ENCODE measurements around the gene GFOD2. TPM values are rescaled to one million over a fixed set of nuclear protein-coding genes. Genes with fewer than 3 reads are reported as not detected.
"Not testable (repeated sequence)": the region's sequence is repeated elsewhere in the genome, so short reads cannot be mapped to it uniquely, and the experiment has no call there.

GFOD2 gene
- total RNA-seq, 6 experiments from 2014 or later = 14.4 to 19.4 (median 16.9) TPM

- no peak for TF ChIP-seq CTCF (IDR thresholded peaks at IDR 0.05)
- no peak overlapping the region for H3K4me3 Mint-ChIP-seq
- no peak for DNase-seq
These were observed 38.9 kb upstream of the GFOD2 start for GRCh38 chr16:67758006-67758405.

GRCh38 chr16:67752641-67753040 lies 33.5 kb upstream of the GFOD2 start:
- Mint-ChIP-seq H3K4me1 (ENCODE audit: low read depth) (no peaks in the 10 kb centered on the region), H3K9me3 (no peaks in the 10 kb centered on the region), H3K27me3 (ENCODE audit: insufficient read depth) (peaks cover 2% of the 10 kb centered on the region; the same call in 1 of the 2 replicates), H3K36me3 (ENCODE audit: low read depth) (no peaks in the 10 kb centered on the region), H3K4me3 (no peak overlapping the region), H3K27ac (no peak overlapping the region)
- no peak for TF ChIP-seq CTCF (IDR thresholded peaks at IDR 0.05)
- DNase-seq = no peak

More at GRCh38 chr16:67758006-67758405, 38.9 kb upstream of the GFOD2 start:
- no peaks in the 10 kb centered on the region for H3K9me3 Mint-ChIP-seq
- no peak overlapping the region for H3K27ac Mint-ChIP-seq
- H3K27me3 Mint-ChIP-seq (ENCODE audit: insufficient read depth) = peaks cover 1% of the 10 kb centered on the region; the same call in 1 of the 2 replicates
- no peaks in the 10 kb centered on the region for H3K36me3 Mint-ChIP-seq (ENCODE audit: low read depth)
- no peaks in the 10 kb centered on the region for H3K4me1 Mint-ChIP-seq (ENCODE audit: low read depth)

- H3K27ac Mint-ChIP-seq; H3K4me1 Mint-ChIP-seq (ENCODE audit: low read depth); DNase-seq; H3K27me3 Mint-ChIP-seq (ENCODE audit: insufficient read depth); H3K36me3 Mint-ChIP-seq (ENCODE audit: low read depth); H3K4me3 Mint-ChIP-seq; H3K9me3 Mint-ChIP-seq: not testable (repeated sequence)
These were observed 32.2 kb upstream of the GFOD2 start for GRCh38 chr16:67751331-67751730.

GRCh38 chr16:67750466-67750865 lies 31.4 kb upstream of the GFOD2 start:
- Mint-ChIP-seq H3K27me3 (ENCODE audit: insufficient read depth) (peaks cover 2% of the 10 kb centered on the region; the same call in 1 of the 2 replicates), H3K4me3 (no peak overlapping the region), H3K4me1 (ENCODE audit: low read depth) (no peaks in the 10 kb centered on the region), H3K36me3 (ENCODE audit: low read depth) (no peaks in the 10 kb centered on the region), H3K27ac (no peak overlapping the region), H3K9me3 (no peaks in the 10 kb centered on the region)
- TF ChIP-seq CTCF (IDR thresholded peaks at IDR 0.05) = no peak
- no peak for DNase-seq

- H3K4me3 Mint-ChIP-seq = no peak overlapping the region
- H3K27me3 Mint-ChIP-seq (ENCODE audit: insufficient read depth) = peaks cover 2% of the 10 kb centered on the region; the same call in 1 of the 2 replicates
- H3K36me3 Mint-ChIP-seq (ENCODE audit: low read depth) = peaks cover 1% of the 10 kb centered on the region; the same call in 1 of the 2 replicates
- no peaks in the 10 kb centered on the region for H3K9me3 Mint-ChIP-seq
- DNase-seq = no peak
- H3K27ac Mint-ChIP-seq = no peak overlapping the region
- H3K4me1 Mint-ChIP-seq (ENCODE audit: low read depth) = no peaks in the 10 kb centered on the region
- no peak for TF ChIP-seq CTCF (IDR thresholded peaks at IDR 0.05)
These were observed 30.4 kb upstream of the GFOD2 start for GRCh38 chr16:67749436-67750078.

GRCh38 chr16:67748834-67749233 lies 29.7 kb upstream of the GFOD2 start:
- DNase-seq = no peak
- Mint-ChIP-seq H3K27me3 (ENCODE audit: insufficient read depth) (peaks cover 2% of the 10 kb centered on the region; the same call in 1 of the 2 replicates), H3K4me1 (ENCODE audit: low read depth) (no peaks in the 10 kb centered on the region), H3K36me3 (ENCODE audit: low read depth) (peaks cover 4% of the 10 kb centered on the region; the same call in 1 of the 2 replicates), H3K4me3 (no peak overlapping the region), H3K27ac (no peak overlapping the region), H3K9me3 (no peaks in the 10 kb centered on the region)
- TF ChIP-seq CTCF (IDR thresholded peaks at IDR 0.05) = no peak

Data from HFFc6 (cell line).